Measurements from ENCODE around the gene ELAVL2.

The ELAVL2 gene

GRCh38 chr9:23740531-23740930 lies 85.5 kb downstream of the ELAVL2 start:
- no peak for TF ChIP-seq CTCF (conservative IDR thresholded peaks at IDR 0.05; ENCODE audit: low read depth, low read length)
- H3K4me2 ChIP-seq, result no peak overlapping the region
- H2AFZ ChIP-seq (ENCODE audit: low read depth), result no peak overlapping the region
- H4K20me1 ChIP-seq (ENCODE audit: insufficient read depth), result no peaks in the 10 kb centered on the region
- no peak overlapping the region for H3K9ac ChIP-seq
- no peaks in the 10 kb centered on the region for H3K4me1 ChIP-seq (ENCODE audit: low read depth, poor library complexity, severe bottlenecking)
- H3K36me3 ChIP-seq (ENCODE audit: insufficient read depth), result no peaks in the 10 kb centered on the region
- no peaks in the 10 kb centered on the region for H3K27me3 ChIP-seq (ENCODE audit: insufficient read depth, low read depth)
- no peak overlapping the region for H3K27ac ChIP-seq
- H3K4me3 ChIP-seq (IDR thresholded peaks at IDR 0.05; ENCODE audit: insufficient read depth, low read depth, low read length), result no peak overlapping the region
- no peaks in the 10 kb centered on the region for H3K79me2 ChIP-seq (ENCODE audit: insufficient read depth, low read depth)

GRCh38 chr9:23739753-23740152 lies 86.3 kb downstream of the ELAVL2 start:
- Histone ChIP-seq H3K4me2 (no peak overlapping the region), H3K36me3 (ENCODE audit: insufficient read depth) (no peaks in the 10 kb centered on the region), H3K4me3 (IDR thresholded peaks at IDR 0.05; ENCODE audit: insufficient read depth, low read depth, low read length) (no peak overlapping the region), H2AFZ (ENCODE audit: low read depth) (no peak overlapping the region), H4K20me1 (ENCODE audit: insufficient read depth) (no peaks in the 10 kb centered on the region), H3K27ac (no peak overlapping the region), H3K27me3 (ENCODE audit: insufficient read depth, low read depth) (no peaks in the 10 kb centered on the region), H3K9ac (no peak overlapping the region), H3K79me2 (ENCODE audit: insufficient read depth, low read depth) (no peaks in the 10 kb centered on the region), H3K4me1 (ENCODE audit: low read depth, poor library complexity, severe bottlenecking) (no peaks in the 10 kb centered on the region)
- TF ChIP-seq CTCF (conservative IDR thresholded peaks at IDR 0.05; ENCODE audit: low read depth, low read length), result no peak

DNA sequence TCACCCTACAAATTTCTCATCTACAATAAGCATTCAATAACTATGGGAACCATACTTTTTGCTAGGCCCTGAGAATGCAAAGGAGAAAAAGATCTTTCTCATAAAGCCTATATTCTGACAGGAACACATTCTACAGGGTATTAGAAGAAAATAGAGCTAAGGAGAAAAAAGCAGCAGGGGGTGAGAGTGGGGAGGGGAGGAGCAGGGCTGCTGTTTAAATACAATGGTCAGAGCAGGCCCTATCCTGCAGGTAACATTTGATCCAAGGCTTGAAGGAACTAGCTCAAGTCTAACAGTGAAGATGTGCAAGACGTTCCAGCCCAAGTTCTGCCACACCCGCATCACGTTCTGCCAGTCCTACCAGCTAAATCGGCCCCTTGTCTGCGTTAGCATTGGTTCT lies 89.7 kb downstream of the ELAVL2 start:
- no peaks in the 10 kb centered on the region for H3K36me3 ChIP-seq (ENCODE audit: insufficient read depth)
- H2AFZ ChIP-seq (ENCODE audit: low read depth), result no peak overlapping the region
- no peak overlapping the region for H3K9ac ChIP-seq
- no peak overlapping the region for H3K4me3 ChIP-seq (IDR thresholded peaks at IDR 0.05; ENCODE audit: insufficient read depth, low read depth, low read length)
- H3K4me1 ChIP-seq (ENCODE audit: low read depth, poor library complexity, severe bottlenecking), result no peaks in the 10 kb centered on the region
- H3K4me2 ChIP-seq, result no peak overlapping the region
- no peaks in the 10 kb centered on the region for H3K27me3 ChIP-seq (ENCODE audit: insufficient read depth, low read depth)
- H3K27ac ChIP-seq, result no peak overlapping the region
- no peaks in the 10 kb centered on the region for H4K20me1 ChIP-seq (ENCODE audit: insufficient read depth)
- TF ChIP-seq CTCF (conservative IDR thresholded peaks at IDR 0.05; ENCODE audit: low read depth, low read length), result no peak
- no peaks in the 10 kb centered on the region for H3K79me2 ChIP-seq (ENCODE audit: insufficient read depth, low read depth)

- no peak overlapping the region for H3K4me3 ChIP-seq (IDR thresholded peaks at IDR 0.05; ENCODE audit: insufficient read depth, low read depth, low read length)
- H3K27me3 ChIP-seq (ENCODE audit: insufficient read depth, low read depth), result no peaks in the 10 kb centered on the region
- no peaks in the 10 kb centered on the region for H3K4me1 ChIP-seq (ENCODE audit: low read depth, poor library complexity, severe bottlenecking)
- no peak for TF ChIP-seq CTCF (conservative IDR thresholded peaks at IDR 0.05; ENCODE audit: low read depth, low read length)
- H3K27ac ChIP-seq, result no peak overlapping the region
- no peaks in the 10 kb centered on the region for H3K36me3 ChIP-seq (ENCODE audit: insufficient read depth)
- no peak overlapping the region for H3K4me2 ChIP-seq
- H2AFZ ChIP-seq (ENCODE audit: low read depth), result no peak overlapping the region
- H3K79me2 ChIP-seq (ENCODE audit: insufficient read depth, low read depth), result no peaks in the 10 kb centered on the region
- H3K9ac ChIP-seq, result no peak overlapping the region
- H4K20me1 ChIP-seq (ENCODE audit: insufficient read depth), result no peaks in the 10 kb centered on the region
These were observed 92.5 kb downstream of the ELAVL2 start for GRCh38 chr9:23733495-23734078.

Data from KMS-11 (cell line).